Osteoblast (primary cell): ENCODE measurements around the gene HSDL2. TPM values are rescaled to one million over a fixed set of nuclear protein-coding genes. Genes with fewer than 3 reads are reported as not detected.
"Not testable (repeated sequence)": the region's sequence is repeated elsewhere in the genome, so short reads cannot be mapped to it uniquely, and the experiment has no call there.

Experiments
- DNase-seq: peaks from one replicate; pipeline ENCODE4 v3.0.0; 2011; ENCODE audit warnings: low spot score, mixed read lengths; ENCODE audit not compliant: insufficient read length; ENCODE audit errors: missing footprints
- H2AFZ ChIP-seq: 2 replicates; pipeline ENCODE4 v1.6.0; 2011; ENCODE audit warnings: mild to moderate bottlenecking, low read length
- H3K27ac ChIP-seq: 2 replicates; pipeline ENCODE4 v1.5.1; 2011; ENCODE audit warnings: mild to moderate bottlenecking, low read depth, low read length, moderate library complexity
- H3K27me3 ChIP-seq: 2 replicates; pipeline ENCODE4 v1.6.0; 2012; ENCODE audit warnings: mild to moderate bottlenecking, control low read depth, inconsistent platforms, low read length, moderate library complexity; ENCODE audit not compliant: insufficient read depth
- H3K36me3 ChIP-seq: 2 replicates; pipeline ENCODE4 v1.5.1; 2011; ENCODE audit warnings: mild to moderate bottlenecking, low read length, control low read depth, moderate library complexity; ENCODE audit not compliant: insufficient read depth
- H3K4me1 ChIP-seq: 2 replicates; pipeline ENCODE4 v1.5.1; 2011; ENCODE audit warnings: mild to moderate bottlenecking, low read length, control low read depth, moderate library complexity; ENCODE audit not compliant: insufficient read depth
- H3K4me2 ChIP-seq: 2 replicates; pipeline ENCODE4 v1.6.0; 2011; ENCODE audit warnings: mild to moderate bottlenecking, low read length; ENCODE audit not compliant: insufficient read depth
- H3K4me3 ChIP-seq: fragments of 200-600 bp; sonication (generic); 3 replicates; pipeline ENCODE4 v1.5.1; 2012; ENCODE audit warnings: mild to moderate bottlenecking, low read length, inconsistent platforms; ENCODE audit not compliant: insufficient read depth
- H3K79me2 ChIP-seq: 2 replicates; pipeline ENCODE4 v1.6.0; 2012; ENCODE audit warnings: mild to moderate bottlenecking, low read length, control low read depth, inconsistent platforms; ENCODE audit not compliant: insufficient read depth
- H3K9me3 ChIP-seq: 2 replicates; pipeline ENCODE4 v1.5.1; 2011; ENCODE audit warnings: low read depth, low read length, control low read depth
- H4K20me1 ChIP-seq: 2 replicates; pipeline ENCODE4 v1.6.0; 2012; ENCODE audit warnings: mild to moderate bottlenecking, low read length, control low read depth; ENCODE audit not compliant: insufficient read depth
- CTCF ChIP-seq: IDR thresholded peaks from 2 replicates; pipeline ENCODE4 v1.5.1; 2011; ENCODE audit warnings: mild to moderate bottlenecking, low read depth, low read length, moderate library complexity; ENCODE audit errors: extremely low read depth
- total RNA-seq: library from RNA; depleted of rRNA; stranded (reverse); fragments of >200 nt; gene quantifications from 2 replicates; pipeline ENCODE4 v1.2.3, GENCODE V29; 2012

The HSDL2 gene
- total RNA-seq, 1 donor: 42.3 TPM

DNA sequence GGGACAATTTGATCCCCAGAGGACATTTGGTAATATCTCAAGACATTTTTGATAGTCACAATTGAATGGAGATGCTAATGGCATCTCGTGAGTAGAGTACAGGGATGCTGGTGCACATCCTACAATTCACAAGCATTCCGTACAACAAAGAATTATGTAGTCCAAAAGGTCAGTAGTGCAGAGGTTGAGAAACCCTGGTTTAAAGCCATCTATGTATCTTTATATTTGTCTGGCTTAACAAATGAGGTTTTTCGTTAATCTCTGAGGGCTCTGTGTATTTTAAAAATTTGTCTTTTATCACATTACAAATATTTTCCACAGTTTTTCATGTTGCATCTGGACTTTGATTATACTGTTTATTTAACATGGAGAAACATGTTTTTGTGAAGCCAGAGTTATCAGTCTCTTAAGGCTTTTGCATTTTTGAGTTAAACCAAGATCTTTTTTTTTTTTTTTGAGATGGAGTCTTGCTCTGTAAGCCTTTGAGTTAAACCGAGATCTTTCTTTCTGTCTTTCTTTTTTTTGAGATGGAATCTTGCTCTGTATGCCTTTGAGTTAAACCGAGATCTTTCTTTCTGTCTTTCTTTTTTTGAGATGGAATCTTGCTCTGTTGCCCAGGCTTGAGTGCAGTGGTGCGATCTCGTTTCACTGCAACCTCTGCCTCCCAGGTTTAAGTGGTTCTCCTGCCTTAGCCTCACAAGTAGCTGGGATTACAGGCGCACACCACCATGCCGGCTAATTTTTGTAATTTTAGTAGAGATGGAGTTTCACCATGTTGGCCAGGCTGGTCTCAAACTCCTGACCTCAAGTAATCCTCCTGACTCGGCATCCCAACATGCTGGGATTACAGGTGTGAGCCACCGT, 2.8 kb downstream of the HSDL2 start:
- peaks cover 5% of the 10 kb centered on the region for H4K20me1 ChIP-seq
- H3K9me3 ChIP-seq: no peaks in the 10 kb centered on the region
- H3K27ac ChIP-seq: no peak overlapping the region
- H3K79me2 ChIP-seq: peaks cover 69% of the 10 kb centered on the region
- DNase-seq: no peak
- no peak overlapping the region for H2AFZ ChIP-seq
- H3K4me3 ChIP-seq: no peak overlapping the region
- no peak for TF ChIP-seq CTCF
- H3K27me3 ChIP-seq: no peaks in the 10 kb centered on the region
- peaks cover 2% of the 10 kb centered on the region for H3K36me3 ChIP-seq
- peak overlapping the region; percentile 2 for H3K4me2 ChIP-seq
- H3K4me1 ChIP-seq: peaks cover 21% of the 10 kb centered on the region

DNA sequence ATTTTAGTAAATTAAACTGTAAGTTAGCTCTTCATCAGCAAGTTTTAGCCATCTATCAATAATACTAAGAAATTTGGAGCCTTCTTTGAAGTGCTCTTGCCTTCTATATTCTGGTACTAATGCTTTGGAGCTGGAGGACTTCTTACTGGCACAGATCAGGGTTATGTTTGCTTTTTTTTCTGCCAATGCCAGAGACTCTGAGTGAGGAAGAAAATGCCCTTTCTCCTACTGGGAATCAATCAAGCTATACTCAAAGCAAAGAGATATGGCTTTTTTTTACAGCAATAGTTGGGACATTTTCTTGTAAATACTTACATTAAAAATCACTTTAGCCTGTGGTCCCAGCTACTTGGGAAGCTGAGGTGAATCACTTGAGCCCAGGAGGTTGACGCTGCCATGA, 4.3 kb downstream of the HSDL2 start:
- H3K4me3 ChIP-seq: no peak overlapping the region
- peaks cover 2% of the 10 kb centered on the region for H3K36me3 ChIP-seq
- no peak for DNase-seq
- H3K4me1 ChIP-seq: peaks cover 12% of the 10 kb centered on the region
- H3K9me3 ChIP-seq: no peaks in the 10 kb centered on the region
- no peak overlapping the region for H2AFZ ChIP-seq
- no peaks in the 10 kb centered on the region for H3K27me3 ChIP-seq
- H4K20me1 ChIP-seq: peaks cover 5% of the 10 kb centered on the region
- H3K4me2 ChIP-seq: no peak overlapping the region
- peaks cover 73% of the 10 kb centered on the region for H3K79me2 ChIP-seq
- TF ChIP-seq CTCF: no peak
- no peak overlapping the region for H3K27ac ChIP-seq

- TF ChIP-seq CTCF: no peak
- Histone ChIP-seq H3K79me2 (peaks cover 76% of the 10 kb centered on the region), H3K4me2 (no peak overlapping the region), H4K20me1 (peaks cover 5% of the 10 kb centered on the region), H2AFZ (no peak overlapping the region), H3K27me3 (no peaks in the 10 kb centered on the region), H3K4me1 (peaks cover 12% of the 10 kb centered on the region), H3K9me3 (no peaks in the 10 kb centered on the region), H3K36me3 (peaks cover 2% of the 10 kb centered on the region), H3K27ac (no peak overlapping the region), H3K4me3 (no peak overlapping the region)
- DNase-seq: no peak
Observed at GRCh38 chr9:112384690-112385089, 4.8 kb downstream of the HSDL2 start.

GRCh38 chr9:112387115-112387514, 7.2 kb downstream of the HSDL2 start:
- Histone ChIP-seq H2AFZ (no peak overlapping the region), H4K20me1 (peaks cover 10% of the 10 kb centered on the region)
- TF ChIP-seq CTCF: no peak

DNA sequence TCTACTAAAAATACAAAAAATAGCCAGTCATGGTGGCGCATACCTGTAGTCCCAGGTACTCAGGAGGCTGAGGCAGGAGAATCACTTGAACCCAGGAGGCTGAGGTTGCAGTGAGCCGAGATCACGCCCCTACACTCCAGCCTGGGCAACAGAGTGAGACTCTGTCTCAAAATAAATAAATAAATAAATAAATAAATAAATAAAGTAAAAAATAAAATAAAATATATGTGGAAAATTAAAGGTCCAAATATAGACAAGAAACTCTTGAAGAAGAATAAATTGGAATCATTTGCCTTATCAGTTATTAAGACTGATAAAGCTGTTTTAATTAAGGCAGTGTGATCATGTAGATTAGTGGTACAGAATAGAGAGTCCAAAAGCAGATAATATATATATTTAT, 10.0 kb downstream of the HSDL2 start:
- H3K79me2 ChIP-seq: peaks cover 42% of the 10 kb centered on the region

More at GRCh38 chr9:112387115-112387514, 7.2 kb downstream of the HSDL2 start:
- H3K36me3 ChIP-seq: peaks cover 2% of the 10 kb centered on the region
- DNase-seq: no peak
- H3K4me2 ChIP-seq: no peak overlapping the region
- H3K27me3 ChIP-seq: no peaks in the 10 kb centered on the region
- no peak overlapping the region for H3K27ac ChIP-seq
- no peak overlapping the region for H3K4me3 ChIP-seq
- peaks cover 9% of the 10 kb centered on the region for H3K4me1 ChIP-seq
- H3K9me3 ChIP-seq: no peaks in the 10 kb centered on the region
- H3K79me2 ChIP-seq: peaks cover 64% of the 10 kb centered on the region

More for the DNA sequence above, 10.0 kb downstream of the HSDL2 start:
- not testable (repeated sequence) for H3K27me3 ChIP-seq, DNase-seq, H2AFZ ChIP-seq, H3K4me2 ChIP-seq, H3K27ac ChIP-seq, H3K4me1 ChIP-seq, H3K4me3 ChIP-seq, H3K36me3 ChIP-seq, H3K9me3 ChIP-seq
- H4K20me1 ChIP-seq: peaks cover 10% of the 10 kb centered on the region
